GM19351 (cell line): ENCODE measurements around the gene CPT1C.

Source experiments
- ATAC-seq: cut with Tn5 transposase; IDR thresholded peaks from one replicate; pipeline ENCODE4 v1.9.1; 2021; ENCODE audit warnings: mild to moderate bottlenecking, moderate library complexity; ENCODE audit not compliant: unreplicated experiment

CPT1C gene

DNA sequence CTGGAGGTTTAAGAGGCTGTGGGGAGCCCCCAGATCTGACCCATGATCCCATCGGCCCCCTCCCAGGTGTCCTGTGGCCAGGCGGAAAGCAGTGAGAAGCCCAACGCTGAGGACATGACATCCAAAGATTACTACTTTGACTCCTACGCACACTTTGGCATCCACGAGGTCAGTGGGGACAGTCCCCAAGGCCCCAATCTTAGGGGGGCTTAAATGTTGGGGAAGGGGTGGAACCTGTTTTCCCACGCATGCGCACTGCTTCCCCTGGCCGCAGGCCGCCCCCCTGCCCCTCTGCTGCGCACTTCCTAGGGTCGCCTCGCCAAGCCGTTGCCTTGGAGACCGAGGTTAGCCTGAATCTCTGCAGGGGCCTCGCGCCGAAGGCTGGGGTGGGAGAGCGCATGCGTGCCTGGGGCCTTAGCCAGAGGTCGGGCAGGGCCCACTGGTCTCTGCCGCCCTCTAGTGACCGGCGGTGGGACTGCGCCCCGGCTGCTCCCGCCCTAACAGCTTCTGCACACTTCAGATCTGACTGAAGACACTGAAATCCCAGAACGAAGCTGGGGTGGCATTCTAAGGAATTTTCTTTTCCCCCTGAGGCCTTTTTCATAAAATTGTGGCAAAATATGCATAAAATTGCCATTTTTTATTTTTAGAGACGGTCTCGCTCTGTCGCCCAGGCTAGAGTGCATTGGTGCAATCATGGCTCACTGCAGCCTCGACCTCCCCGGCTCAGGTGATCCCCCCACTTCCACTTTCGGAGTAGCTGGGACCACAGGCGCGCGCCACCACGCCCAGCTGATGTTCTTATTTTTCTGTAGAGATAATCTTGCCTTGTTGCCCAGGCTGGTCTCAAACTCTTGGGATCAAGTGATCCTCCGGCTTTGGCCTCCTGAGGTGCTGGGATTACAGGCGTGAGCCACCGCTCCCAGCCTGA, 10.2 kb upstream of the CPT1C start:
- ATAC-seq, result no peak

DNA sequence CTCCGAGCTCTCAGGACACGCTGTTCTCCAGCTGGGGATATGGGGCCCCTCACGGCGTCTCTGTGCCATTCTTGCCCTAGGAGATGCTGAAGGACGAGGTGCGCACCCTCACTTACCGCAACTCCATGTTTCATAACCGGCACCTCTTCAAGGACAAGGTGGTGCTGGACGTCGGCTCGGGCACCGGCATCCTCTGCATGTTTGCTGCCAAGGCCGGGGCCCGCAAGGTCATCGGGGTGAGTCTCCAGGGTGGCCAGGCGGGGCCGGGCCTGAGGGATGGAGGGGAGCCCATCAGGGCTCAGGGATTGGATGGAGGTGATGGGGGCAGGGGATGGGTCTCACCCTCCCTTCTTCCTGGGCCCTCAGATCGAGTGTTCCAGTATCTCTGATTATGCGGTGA, 9.1 kb upstream of the CPT1C start:
- no peak for ATAC-seq

DNA sequence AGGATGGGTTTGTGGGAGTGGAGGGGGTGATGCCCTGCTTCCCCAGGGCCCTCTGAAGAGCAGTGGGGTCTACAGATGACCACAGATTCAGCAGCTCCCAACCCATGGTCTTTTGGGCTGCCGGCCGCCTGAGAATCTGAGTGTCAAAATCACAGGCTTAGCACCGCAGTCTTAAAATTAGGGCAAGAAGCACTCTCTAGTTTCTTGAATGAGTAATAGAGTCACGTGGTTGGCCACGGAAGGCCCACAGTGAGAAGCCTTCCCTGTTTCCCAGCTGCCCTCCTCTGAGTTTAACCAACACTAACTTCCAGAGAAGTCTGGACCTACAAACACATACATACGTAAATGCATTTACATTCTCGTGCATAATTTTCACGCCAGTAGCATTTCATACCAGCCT, 8.6 kb upstream of the CPT1C start:
- ATAC-seq, result no peak

DNA sequence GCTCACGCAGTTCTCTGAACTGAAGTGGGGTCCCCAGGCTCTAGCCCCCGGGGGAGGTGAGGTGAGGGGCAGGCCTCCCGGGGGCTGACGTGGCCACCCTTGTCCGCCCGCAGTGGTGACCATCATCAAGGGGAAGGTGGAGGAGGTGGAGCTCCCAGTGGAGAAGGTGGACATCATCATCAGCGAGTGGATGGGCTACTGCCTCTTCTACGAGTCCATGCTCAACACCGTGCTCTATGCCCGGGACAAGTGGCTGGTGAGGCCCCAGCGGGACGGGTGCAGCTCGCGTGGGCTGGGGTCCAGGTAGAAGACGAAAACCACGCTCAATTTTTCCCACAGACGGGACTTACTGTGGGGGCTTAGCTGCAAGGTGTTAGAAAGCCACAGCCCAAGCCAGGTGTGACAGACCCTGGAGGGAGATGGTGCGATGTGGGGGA, 7.1 kb upstream of the CPT1C start:
- no peak for ATAC-seq

DNA sequence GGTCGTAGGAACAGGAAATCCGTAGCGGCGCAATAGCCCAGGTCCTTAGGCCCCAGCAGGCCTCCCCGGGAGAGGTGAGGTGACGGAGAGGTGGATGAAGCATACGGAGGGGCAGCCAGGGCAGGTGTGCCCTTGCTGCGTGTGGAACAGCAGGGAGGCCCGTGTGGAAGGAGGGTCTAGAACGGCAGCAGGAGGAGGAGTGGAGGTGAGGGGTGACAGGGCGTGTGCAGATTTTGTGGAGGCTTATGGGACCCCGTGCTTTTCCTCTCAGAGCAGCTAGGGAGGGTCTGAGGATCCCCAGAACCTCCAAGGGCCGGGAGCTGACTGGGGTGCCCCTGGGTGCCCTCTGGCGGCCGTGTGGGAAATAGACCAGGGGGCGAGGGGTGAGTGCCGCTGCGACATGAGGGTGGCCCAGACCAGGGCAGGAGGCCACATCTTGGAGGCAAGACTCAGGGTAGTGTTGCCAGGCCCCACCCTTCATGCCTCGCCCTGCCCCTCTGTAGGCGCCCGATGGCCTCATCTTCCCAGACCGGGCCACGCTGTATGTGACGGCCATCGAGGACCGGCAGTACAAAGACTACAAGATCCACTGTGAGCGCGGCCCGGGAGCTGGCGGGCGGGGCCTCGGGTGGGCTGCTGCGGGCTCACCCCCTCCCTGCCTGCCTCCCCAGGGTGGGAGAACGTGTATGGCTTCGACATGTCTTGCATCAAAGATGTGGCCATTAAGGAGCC, 6.5 kb upstream of the CPT1C start:
- no peak for ATAC-seq

DNA sequence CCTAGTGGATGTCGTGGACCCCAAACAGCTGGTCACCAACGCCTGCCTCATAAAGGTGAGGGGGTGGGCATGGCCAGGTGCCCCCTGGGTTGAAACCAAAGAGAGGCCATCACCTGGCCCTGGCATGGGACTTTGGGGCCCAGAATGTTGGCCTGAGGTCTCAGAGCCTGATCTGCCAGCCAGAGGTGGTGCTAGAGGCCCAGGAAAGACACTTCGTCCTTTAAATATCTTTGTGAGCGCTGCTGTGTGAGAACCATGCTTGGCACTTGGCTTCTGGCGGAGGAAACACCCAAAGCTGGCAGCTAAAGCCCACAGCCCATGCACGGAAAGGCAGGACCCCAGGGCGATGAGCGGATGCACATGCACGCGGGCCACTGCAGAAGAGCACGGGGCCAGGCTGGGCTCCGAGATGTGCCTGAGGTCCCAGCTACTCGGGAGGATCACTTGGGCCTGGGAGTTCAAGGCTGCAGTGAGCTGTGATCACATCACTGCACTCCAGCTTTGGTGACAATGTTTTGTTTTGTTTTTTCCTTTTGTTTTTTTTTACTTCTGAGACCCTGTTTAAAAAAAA, 5.8 kb upstream of the CPT1C start:
- ATAC-seq, result no peak

DNA sequence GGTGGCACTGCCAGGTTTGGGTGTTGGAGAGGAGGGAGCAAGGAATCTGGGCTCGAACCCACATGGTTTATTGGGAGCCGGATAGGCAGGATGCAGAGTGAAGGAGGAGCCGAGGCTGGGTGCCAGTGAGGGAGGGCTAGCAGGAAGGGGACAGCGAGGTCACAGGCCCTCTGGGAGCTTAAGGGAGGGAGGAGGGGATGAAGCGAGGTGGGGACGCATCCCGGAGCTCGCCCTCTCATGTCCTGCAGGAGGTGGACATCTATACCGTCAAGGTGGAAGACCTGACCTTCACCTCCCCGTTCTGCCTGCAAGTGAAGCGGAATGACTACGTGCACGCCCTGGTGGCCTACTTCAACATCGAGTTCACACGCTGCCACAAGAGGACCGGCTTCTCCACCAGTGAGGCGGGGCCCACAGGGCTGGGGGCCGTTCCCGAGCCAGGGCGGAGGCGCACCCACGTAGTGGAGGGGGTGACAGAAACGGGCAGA, 5.0 kb upstream of the CPT1C start:
- no peak for ATAC-seq

DNA sequence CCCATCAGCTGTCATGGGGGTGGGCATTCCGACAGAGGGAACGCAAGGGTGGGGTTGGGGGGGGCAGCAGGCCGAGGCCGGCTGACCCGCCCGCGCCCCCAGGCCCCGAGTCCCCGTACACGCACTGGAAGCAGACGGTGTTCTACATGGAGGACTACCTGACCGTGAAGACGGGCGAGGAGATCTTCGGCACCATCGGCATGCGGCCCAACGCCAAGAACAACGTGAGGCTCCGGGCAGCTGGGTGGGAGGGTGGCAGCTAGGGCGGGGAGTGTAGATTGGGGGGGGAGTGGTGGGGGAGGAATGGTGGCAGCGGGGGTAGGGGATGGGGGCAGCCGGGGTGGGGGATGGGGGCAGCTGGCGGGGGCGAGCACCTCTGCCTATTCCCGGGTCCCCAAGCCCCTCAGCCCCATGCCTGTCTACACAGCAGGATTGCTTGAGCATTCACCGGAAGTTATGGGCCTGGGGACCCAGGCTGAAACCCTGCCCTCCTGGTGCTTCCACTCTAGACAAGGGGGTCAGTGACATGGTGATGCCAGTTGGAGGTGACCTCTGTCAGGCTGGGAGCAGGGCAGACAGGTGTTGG, 4.3 kb upstream of the CPT1C start:
- no peak for ATAC-seq

DNA sequence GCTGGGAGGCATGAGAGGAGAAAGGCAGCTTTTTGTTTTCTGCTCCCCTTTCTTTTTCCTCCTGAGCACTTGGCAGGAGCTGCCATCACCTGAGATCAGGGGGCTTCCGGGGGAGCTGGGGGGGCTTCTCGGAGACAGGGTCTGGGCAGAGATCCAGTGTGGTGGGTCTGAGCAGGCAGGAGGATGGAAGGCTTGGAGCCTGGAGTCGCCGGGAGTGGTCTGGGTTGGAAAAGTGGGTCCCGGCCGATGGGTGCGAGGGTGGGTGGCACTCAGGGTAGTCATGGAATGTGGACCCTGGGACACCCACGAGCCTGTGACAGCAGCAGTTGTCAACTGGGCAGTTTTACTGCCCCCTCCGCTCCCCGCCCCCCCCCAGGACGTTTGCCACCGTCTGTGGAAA, 3.8 kb upstream of the CPT1C start:
- ATAC-seq, result no peak

DNA sequence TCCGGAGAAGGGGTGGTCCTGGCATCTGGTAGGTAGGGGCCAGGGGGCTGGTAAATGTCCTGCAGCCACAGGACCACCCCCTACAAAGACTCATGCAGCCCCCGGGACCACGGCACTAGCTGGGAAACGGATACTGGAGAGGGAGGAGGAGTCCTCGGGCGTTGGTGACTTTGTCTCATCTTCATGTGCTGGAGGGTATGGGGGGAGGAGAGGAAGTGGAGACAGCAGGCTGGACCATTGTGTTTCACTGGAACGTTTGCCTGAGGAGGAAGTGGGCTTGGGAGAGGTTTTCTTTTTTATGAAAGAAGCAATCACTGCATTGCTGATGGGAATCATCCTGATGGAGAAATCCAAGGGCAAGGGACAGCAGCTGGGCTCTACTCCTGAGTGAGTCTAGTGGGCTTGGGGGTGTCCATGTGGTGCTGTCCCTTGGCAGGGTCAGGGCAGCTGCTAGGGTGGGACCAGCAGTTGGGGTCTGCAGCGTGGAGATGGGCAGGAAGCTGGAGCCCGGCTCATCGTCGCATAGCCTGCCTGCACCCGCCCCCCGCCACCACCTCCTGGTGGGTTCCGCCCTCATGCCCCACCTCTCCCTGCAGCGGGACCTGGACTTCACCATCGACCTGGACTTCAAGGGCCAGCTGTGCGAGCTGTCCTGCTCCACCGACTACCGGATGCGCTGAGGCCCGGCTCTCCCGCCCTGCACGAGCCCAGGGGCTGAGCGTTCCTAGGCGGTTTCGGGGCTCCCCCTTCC, 3.2 kb upstream of the CPT1C start:
- ATAC-seq, result no peak

DNA sequence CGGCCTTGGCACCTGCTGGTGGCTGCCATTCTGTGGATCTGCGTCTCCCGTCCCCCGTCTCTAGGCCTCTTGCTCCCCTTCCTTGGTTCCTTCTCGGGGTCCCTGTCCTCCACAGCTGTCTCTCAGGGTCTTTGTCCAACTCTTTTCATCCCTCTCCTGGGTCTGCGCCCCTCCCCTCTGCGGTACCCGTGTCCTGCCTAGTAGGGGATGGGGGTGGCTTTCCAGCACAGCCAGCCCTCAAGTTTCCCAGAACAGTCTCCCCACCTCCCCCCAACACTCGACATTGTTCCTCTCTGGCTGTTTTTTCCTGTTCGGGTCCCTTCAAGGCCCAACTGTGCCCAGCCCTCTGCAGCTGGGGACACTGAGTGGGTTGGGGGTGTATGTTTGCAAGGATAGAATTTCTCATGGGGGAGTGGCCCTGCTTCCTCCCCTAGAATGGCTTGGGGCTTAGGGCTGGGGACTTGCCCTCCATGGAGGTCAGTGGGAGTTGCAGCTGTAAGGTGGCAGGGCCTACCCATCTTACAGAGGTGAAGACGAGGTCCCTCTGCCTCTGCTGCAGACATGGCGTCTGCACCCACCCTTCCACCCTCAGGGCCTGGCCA, 2.3 kb upstream of the CPT1C start:
- no peak for ATAC-seq

DNA sequence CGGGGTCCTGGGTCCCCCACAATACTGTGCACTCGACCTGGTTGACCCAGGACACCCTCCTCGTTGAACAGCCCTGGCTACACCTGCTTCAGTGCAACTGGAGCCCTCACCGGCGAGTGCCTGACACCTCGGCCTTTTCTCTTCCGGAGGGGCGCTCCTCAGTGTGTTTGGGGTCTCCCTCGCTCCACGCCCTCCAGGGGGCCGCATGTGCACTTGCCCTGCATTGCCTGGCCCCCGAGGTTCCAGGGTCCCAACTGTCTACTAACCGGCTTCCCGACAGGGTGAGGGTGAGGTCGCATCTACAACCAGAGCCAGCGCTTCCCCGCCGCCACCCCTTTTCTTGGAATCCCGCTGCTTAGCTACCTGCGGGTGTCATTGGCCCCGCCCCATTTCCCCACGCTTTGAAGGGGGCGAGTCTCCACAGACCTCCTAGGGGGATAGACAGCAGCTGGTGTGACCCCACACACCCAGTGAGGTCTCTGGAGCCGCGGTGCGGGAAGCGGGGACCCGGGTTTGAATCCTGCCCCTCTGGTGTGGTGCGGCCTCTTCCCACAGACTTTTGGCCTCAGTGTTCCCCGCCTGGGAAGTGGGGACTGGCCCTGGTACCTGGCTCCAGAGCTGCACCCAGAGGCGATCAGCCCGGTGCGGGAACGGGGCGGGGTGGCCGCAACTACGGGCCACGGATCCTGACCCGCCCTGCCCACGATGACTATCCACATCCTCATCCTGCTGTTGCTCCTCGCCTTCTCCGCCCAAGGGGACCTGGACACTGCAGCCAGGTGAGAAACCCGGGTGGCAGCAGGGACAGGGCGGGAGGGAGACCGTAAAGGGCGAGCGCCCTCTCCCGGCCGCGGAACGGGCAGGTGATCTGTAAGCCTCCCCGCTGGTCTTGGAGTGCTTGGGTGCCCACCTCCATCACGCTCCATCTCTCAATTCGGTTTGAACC, 1.5 kb upstream of the CPT1C start, which contains the start of gene ADM5:
Gene ADM5, plus strand, starts transcription at position 462 of the 946 bp plus-strand sequence. Its CDS starts 244 bp downstream, at position 706.
- no peak for ATAC-seq

DNA sequence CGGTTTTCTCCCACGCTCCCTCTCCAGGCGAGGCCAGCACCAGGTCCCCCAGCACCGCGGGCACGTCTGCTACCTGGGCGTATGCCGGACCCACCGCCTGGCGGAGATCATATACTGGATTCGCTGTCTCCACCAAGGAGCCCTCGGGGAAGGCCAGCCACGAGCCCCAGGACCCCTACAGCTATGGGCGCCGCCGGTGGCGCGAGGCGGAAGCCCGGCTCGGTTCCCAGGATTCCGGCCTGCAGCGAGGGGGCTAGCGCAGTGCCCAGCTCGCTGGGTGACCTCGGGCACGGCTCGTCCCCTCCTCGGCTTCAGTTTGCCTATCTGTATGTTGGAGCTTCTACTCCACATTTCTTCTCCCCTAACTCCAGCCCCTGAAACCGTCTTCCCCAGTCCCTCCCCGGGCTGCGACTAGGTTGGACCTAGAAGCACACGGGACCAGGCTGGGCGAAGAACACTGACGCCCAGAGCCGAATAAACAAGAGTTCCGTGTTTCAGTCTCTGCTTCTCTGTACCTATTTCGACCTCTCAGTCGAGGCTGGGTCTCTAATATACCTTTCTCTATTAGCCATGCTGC, 749 bp upstream of the CPT1C start:
- ATAC-seq, result no peak

DNA sequence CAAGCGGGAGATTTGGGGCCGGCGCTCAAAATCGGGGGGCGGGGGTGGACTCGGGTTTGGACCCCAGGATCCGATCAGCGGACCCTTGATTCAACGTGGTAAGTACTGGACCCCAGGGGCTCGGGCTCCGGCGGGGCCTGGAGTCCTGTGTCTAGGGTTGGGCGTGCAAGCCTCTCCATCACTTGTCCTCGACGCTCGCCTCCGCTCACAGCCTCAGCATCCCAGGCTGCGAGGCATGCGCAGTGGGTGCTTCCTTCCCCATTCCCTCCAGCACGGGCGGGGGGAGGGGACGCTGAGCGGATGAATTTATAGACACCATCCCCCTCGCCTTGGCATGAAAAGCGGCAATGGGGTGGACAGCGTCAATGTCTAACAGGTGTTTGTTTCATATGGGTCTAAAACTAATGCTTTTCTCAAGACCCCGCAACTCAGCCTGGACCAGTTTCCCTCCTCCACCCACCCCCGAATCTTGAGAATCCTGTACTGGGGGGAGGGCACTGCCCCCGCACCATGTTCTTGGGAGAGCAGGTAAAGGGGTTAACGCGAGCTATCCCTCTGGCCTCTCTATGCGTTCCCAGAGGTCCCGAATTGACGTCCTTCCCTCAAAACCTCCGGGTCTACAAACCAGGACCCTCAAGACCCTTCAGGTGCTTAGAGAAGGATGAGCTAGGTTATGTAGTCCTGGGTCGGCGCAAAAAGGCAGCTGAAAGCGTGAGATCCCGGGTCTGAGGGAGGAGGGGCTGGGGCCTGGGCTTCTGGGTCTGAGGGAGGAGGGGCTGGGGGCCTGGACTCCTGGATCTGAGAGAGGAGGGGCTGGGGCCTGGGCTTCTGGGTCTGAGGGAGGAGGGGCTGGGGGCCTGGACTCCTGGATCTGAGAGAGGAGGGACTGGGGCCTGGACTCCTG, 579 bp downstream of the CPT1C start:
- ATAC-seq, result no peak

DNA sequence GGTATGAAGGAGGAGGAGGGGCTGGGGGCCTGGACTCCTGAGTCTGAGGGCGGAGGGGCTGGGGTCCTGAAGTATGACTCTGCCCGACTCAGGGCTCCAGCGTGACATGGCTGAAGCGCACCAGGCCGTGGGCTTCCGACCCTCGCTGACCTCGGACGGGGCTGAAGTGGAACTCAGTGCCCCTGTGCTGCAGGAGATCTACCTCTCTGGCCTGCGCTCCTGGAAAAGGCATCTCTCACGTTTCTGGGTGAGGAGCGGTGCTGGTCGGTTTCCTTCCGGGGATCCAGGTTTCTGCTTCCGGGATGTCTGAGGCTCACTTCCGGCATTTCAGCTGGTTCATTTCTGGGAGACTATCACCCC, 1.2 kb downstream of the CPT1C start:
- no peak for ATAC-seq

DNA sequence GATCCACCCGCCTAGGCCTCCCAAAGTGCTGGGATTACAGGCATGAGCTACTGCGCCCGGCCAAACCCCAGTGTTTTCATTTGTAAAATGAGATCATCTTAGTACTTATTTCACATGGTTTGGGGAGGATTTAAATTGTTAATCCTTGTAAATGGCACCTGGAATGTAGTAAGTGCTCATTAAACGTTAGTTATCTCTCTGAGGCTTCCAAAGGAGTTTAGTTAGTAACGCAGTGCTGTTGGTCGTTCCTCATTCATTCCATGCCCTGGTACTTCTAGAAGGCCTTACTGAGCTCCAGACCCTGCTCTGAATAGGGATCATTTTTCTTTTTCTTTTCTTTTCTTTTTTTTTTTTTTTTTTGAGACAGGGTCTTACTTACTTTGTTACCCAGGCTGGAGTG, 5.2 kb downstream of the CPT1C start:
- ATAC-seq, result no peak

DNA sequence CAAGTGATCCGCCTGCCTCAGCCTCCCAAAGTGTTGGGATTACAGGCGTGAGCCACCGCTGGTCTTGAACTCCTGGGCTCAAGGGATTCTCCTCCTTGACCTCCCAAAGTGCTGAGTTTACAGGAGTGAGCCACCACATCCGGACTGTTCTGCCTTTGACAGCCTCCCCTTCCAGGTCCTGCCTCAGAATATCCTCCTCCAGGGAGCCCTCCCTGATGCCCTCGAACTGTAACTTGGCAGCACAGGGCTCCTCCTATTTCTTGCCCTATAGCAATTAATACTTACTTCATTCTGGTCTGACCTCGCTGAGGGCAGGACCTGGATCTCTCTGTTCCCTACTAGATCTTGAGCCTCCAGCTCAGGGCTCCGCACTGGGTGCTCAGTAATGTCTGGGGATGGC, 5.9 kb downstream of the CPT1C start:
- ATAC-seq, result no peak

DNA sequence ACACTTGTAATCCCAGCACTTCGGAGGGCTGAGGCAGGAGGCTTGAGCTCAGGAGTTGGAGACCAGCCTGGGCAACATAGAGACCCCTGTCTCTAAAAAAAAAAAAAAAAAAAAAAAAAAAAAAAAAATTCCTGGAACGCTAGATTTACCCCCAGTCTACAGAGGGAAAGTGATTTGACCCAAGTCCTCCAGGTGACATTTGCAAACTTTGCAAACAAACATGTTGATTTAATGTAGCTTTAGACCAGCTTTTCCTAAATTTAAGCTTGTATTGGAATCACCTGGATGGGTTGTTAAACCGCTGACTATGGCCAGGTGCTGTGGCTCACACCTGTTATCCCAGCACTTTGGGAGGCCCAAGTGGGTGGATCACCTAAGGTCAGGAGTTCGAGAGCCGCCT, 8.4 kb downstream of the CPT1C start:
- no peak for ATAC-seq
